Body of pancreas (tissue), 4 donors: ENCODE results near the gene VPS72.

Experiments used
- POLR2A ChIP-seq, 3 donors: fragments of 450-650 bp; IDR thresholded peaks; one replicate each; pipeline ENCODE4 v1.6.1; 2016; ENCODE audit warnings: antibody characterized with exemption in 3 of 3, mild to moderate bottlenecking in 2 of 3
- TF ChIP-seq, protein P1 (sequence below), 7 experiments: fragments of 450-650 bp in 4 of 7; fragments of 200-600 bp in 3 of 7; sonication (generic) in 3 of 7; IDR thresholded peaks; one replicate each; pipeline ENCODE4 v1.5.1; 2016 to 2019; ENCODE audit warnings: antibody characterized with exemption in 7 of 7

DNA sequence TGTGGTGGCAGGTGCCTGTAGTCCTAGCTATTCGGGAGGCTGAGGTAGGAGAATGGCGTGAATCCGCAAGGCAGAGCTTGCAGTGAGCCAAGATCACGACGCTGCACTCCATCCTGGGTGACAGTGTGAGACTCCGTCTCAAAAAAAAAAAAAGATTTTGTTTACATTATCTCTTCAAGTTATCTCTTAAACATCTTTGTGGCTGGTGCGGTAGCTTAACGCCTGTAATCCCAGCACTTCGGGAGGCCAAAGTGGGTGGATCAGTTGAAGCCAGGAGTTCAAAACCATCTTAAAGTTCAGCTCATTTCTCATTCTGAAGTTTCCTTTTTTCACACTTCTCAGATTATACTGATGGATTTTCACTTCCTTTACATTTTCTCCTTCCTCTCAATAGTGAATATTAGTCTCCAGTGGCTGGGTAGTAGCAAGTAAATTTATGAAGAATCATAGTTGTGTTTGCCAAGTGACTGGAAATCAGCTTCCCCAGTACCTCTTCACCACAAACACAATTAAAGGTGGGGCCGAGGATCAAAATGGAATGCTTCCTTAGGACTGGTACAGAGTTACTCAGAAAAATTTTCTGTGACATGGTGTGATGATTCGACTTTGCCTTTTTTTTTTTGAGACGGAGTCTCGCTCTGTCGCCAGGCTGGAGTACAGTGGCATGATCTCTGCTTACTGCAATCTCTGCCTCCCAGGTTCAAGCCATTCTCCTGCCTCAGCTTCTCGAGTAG is 22.1 kb upstream of the VPS72 start:
- TF ChIP-seq, protein P1, sequence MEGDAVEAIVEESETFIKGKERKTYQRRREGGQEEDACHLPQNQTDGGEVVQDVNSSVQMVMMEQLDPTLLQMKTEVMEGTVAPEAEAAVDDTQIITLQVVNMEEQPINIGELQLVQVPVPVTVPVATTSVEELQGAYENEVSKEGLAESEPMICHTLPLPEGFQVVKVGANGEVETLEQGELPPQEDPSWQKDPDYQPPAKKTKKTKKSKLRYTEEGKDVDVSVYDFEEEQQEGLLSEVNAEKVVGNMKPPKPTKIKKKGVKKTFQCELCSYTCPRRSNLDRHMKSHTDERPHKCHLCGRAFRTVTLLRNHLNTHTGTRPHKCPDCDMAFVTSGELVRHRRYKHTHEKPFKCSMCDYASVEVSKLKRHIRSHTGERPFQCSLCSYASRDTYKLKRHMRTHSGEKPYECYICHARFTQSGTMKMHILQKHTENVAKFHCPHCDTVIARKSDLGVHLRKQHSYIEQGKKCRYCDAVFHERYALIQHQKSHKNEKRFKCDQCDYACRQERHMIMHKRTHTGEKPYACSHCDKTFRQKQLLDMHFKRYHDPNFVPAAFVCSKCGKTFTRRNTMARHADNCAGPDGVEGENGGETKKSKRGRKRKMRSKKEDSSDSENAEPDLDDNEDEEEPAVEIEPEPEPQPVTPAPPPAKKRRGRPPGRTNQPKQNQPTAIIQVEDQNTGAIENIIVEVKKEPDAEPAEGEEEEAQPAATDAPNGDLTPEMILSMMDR (IDR thresholded peaks at IDR 0.05): no peak
- no peak for TF ChIP-seq POLR2A (IDR thresholded peaks at IDR 0.05)
